DOHH2 (cell line): Measurements from ENCODE around the gene TMEM255A.

Experiments
- CTCF ChIP-seq: fragments of 200-600 bp; sonication (generic); IDR thresholded peaks from one replicate; pipeline ENCODE4 v1.5.1; 2014; ENCODE audit warnings: antibody characterized with exemption, mild to moderate bottlenecking, low read depth, low read length; ENCODE audit not compliant: poor library complexity, severe bottlenecking
- EZH2phosphoT487 ChIP-seq: fragments of 200-600 bp; sonication (generic); IDR thresholded peaks from 2 replicates; pipeline ENCODE4 v1.6.1; 2017; ENCODE audit warnings: borderline replicate concordance, mild to moderate bottlenecking, antibody characterized with exemption, low read length, moderate library complexity, mixed read lengths

GRCh38 chrX:120316587-120317283, 5.5 kb upstream of the TMEM255A start:
- TF ChIP-seq CTCF (no peak), EZH2phosphoT487 (no peak)
